ENCODE measurements around the gene RNF44. TPM values are rescaled to one million over a fixed set of nuclear protein-coding genes. Genes with fewer than 3 reads are reported as not detected.

The RNF44 gene
- total and polyA plus RNA-seq, 2 of the 4 experiments (the other 2 are of a cell fraction), result 0.54 to 12.4 TPM

GRCh38 chr5:176513788-176514187 is 23.4 kb downstream of the RNF44 start:
- H3K9ac ChIP-seq (ENCODE audit: low read depth, low read length), result no peak overlapping the region
- no peak overlapping the region for H3K4ac ChIP-seq (ENCODE audit: low read depth, low read length)
- H2AFZ ChIP-seq (replicated peaks; ENCODE audit: low read length, poor library complexity), result no peak overlapping the region
- no peak overlapping the region for H4K8ac ChIP-seq (ENCODE audit: low read depth in 2 of 2, low read length in 2 of 2)
- H3K9me3 ChIP-seq (ENCODE audit: control insufficient read depth, insufficient read depth, low read length), result no peaks in the 10 kb centered on the region
- intact Hi-C loops (cut with micrococcal nuclease) (no loop called here), in situ Hi-C loops (cut with MboI; ENCODE audit: low sequenced_read_pairs) (no loop called here), dilution Hi-C loops (cut with HindIII; ENCODE audit: low sequenced_read_pairs, unreplicated experiment) (no loop called here)
- no peak overlapping the region for H2BK120ac ChIP-seq (ENCODE audit: low read depth, low read length)
- H3K14ac ChIP-seq (replicated peaks; ENCODE audit: low read depth, low read length), result no peak overlapping the region
- no peak overlapping the region for H2AK5ac ChIP-seq (ENCODE audit: low read depth, low read length)
- H2BK15ac ChIP-seq (ENCODE audit: low read depth, low read length), result no peak overlapping the region
- H3K18ac ChIP-seq (ENCODE audit: low read depth, low read length), result no peak overlapping the region
- no peaks in the 10 kb centered on the region for H3K4me1 ChIP-seq (ENCODE audit: control insufficient read depth, insufficient read depth, low read length)
- TF ChIP-seq CEBPB (IDR thresholded peaks at IDR 0.05; ENCODE audit: low read depth, low read length), result no peak
- TF ChIP-seq NFE2L2 (IDR thresholded peaks at IDR 0.05; ENCODE audit: low read depth, low read length), result no peak
- TF ChIP-seq MXI1 (IDR thresholded peaks at IDR 0.05; ENCODE audit: borderline replicate concordance, low read depth, low read length), result no peak
- no peak for TF ChIP-seq RCOR1 (IDR thresholded peaks at IDR 0.05; ENCODE audit: insufficient replicate concordance, low read length)
- no peak for TF ChIP-seq USF2 (IDR thresholded peaks at IDR 0.05; ENCODE audit: low read depth, low read length)
- TF ChIP-seq RAD21 (IDR thresholded peaks at IDR 0.05; ENCODE audit: low read length), result no peak
- TF ChIP-seq RFX5 (IDR thresholded peaks at IDR 0.05; ENCODE audit: low read depth, low read length), result no peak
- no peak for TF ChIP-seq ELK1 (IDR thresholded peaks at IDR 0.05; ENCODE audit: borderline replicate concordance, low read depth, low read length)
- ChIA-PET CTCF (interaction anchor here (0.6 kb wide), 1 partner anchor 29 kb away, joined by 6 read pairs; no protein-coding TSS in a partner anchor), POLR2A (ENCODE audit: unreplicated experiment) (no interaction called here)
- WGBS, 2 experiments (ENCODE audit: extremely low coverage in 2 of 2, insufficient read length in 1 of 2), result 79% methylated on average over 10 of the region's 12 CpGs; no CpG with 5 or more reads in 1 of the 2 experiments
- H3K23ac ChIP-seq (ENCODE audit: low read depth, low read length), result no peak overlapping the region
- H3K4me2 ChIP-seq (ENCODE audit: low read depth, low read length), result no peak overlapping the region
- BruUV-seq (replicated peaks), result no TSS peak
- no peak overlapping the region for H2AK9ac ChIP-seq (replicated peaks; ENCODE audit: low read depth, low read length, poor library complexity)
- H3K27me3 ChIP-seq (ENCODE audit: control insufficient read depth, insufficient read depth, low read length), result no peaks in the 10 kb centered on the region
- no peak overlapping the region for H2BK5ac ChIP-seq (ENCODE audit: low read depth, low read length, poor library complexity, severe bottlenecking)
- H2BK20ac ChIP-seq (ENCODE audit: low read depth, low read length), result no peak overlapping the region
- no peak overlapping the region for H4K5ac ChIP-seq (ENCODE audit: low read depth, low read length)
- H4K91ac ChIP-seq (ENCODE audit: insufficient read depth, low read depth, low read length), result no peak overlapping the region
- H3K79me1 ChIP-seq (ENCODE audit: low read depth in 1 of 2, low read length in 2 of 2), result no peaks in the 10 kb centered on the region
- no peak for DNase-seq
- no peak overlapping the region for H3K56ac ChIP-seq (ENCODE audit: extremely low read depth, insufficient read depth, low read length)
- no peak overlapping the region for H3K4me3 ChIP-seq (ENCODE audit: insufficient read depth, low read depth, low read length)
- H3K27ac ChIP-seq (ENCODE audit: insufficient read depth, low read length), result no peak overlapping the region
- peaks cover 10% of the 10 kb centered on the region for H3K36me3 ChIP-seq (ENCODE audit: control insufficient read depth, insufficient read depth, low read length)
- H3K9me1 ChIP-seq (ENCODE audit: insufficient read depth, low read length), result no peaks in the 10 kb centered on the region
- no peak for ATAC-seq (ENCODE audit: low read depth)
- no peaks in the 10 kb centered on the region for H4K20me1 ChIP-seq (ENCODE audit: insufficient read depth, low read length)

Data from IMR-90 (cell line).